IMR-90 (cell line): ENCODE measurements around the gene EEF1E1. TPM values are rescaled to one million over a fixed set of nuclear protein-coding genes. Genes with fewer than 3 reads are reported as not detected.

ENCODE experiments used
- ATAC-seq: fragments of 200-7000 bp; cut with Tn5 transposase; 2 replicates; pipeline ENCODE4 v1.9.1; 2020; ENCODE audit warnings: low read depth, mild to moderate bottlenecking, moderate library complexity
- BruUV-seq: library from RNA; stranded (reverse); fragments of 400-500 nt; replicated peaks from 2 replicates; lab custom pipeline; 2021; lab: Mats Ljungman, UMichigan
- CTCF ChIA-PET: fragments of 300-600 bp; formaldehyde crosslinking; extraction: SDS; loops from one replicate; lab custom pipeline; 2021; ENCODE audit warnings: antibody characterized with exemption; lab: Yijun Ruan, JAX
- POLR2A ChIA-PET: fragments of 300-600 bp; sonication (Branson Sonifier 250); formaldehyde crosslinking; loops from one replicate; lab custom pipeline; 2022; ENCODE audit warnings: antibody characterized with exemption; ENCODE audit not compliant: unreplicated experiment; lab: Charles Lee
- DNase-seq: peaks from one replicate; pipeline ENCODE4 v3.0.0; 2013
- H2AFZ ChIP-seq: replicated peaks from 2 replicates; pipeline ENCODE3; 2013; ENCODE audit warnings: low read length, mild to moderate bottlenecking; ENCODE audit not compliant: poor library complexity
- H2AK5ac ChIP-seq: 2 replicates; pipeline ENCODE4 v1.6.1; 2013; ENCODE audit warnings: low read depth, low read length, inconsistent platforms
- H2AK9ac ChIP-seq: replicated peaks from 2 replicates; pipeline ENCODE3; 2013; ENCODE audit warnings: mild to moderate bottlenecking, low read depth, low read length, moderate library complexity; ENCODE audit not compliant: poor library complexity
- H2BK120ac ChIP-seq: 2 replicates; pipeline ENCODE4 v1.6.1; 2013; ENCODE audit warnings: low read depth, low read length, inconsistent platforms
- H2BK15ac ChIP-seq: 3 replicates; pipeline ENCODE4 v1.6.1; 2013; ENCODE audit warnings: low read depth, low read length, inconsistent platforms
- H2BK20ac ChIP-seq: 2 replicates; pipeline ENCODE4 v1.6.1; 2013; ENCODE audit warnings: low read depth, mild to moderate bottlenecking, inconsistent platforms, low read length, moderate library complexity
- H2BK5ac ChIP-seq: 2 replicates; pipeline ENCODE4 v1.6.1; 2013; ENCODE audit warnings: mild to moderate bottlenecking, low read depth, low read length, inconsistent platforms; ENCODE audit not compliant: poor library complexity, severe bottlenecking
- H3K14ac ChIP-seq: replicated peaks from 2 replicates; pipeline ENCODE4 v1.6.1; 2013; ENCODE audit warnings: low read depth, low read length, inconsistent platforms
- H3K18ac ChIP-seq: 2 replicates; pipeline ENCODE4 v1.6.1; 2013; ENCODE audit warnings: low read depth, low read length, control low read depth
- H3K23ac ChIP-seq: 2 replicates; pipeline ENCODE4 v1.6.1; 2013; ENCODE audit warnings: low read depth, low read length, inconsistent platforms
- H3K27ac ChIP-seq: 2 replicates; pipeline ENCODE4 v1.5.1; 2013; ENCODE audit warnings: mild to moderate bottlenecking, control low read depth, low read length; ENCODE audit not compliant: insufficient read depth
- H3K27me3 ChIP-seq: 2 replicates; pipeline ENCODE4 v1.6.1; 2013; ENCODE audit warnings: low read length; ENCODE audit not compliant: control insufficient read depth, insufficient read depth
- H3K36me3 ChIP-seq: 2 replicates; pipeline ENCODE4 v1.6.1; 2013; ENCODE audit warnings: low read length, mixed read lengths; ENCODE audit not compliant: control insufficient read depth, insufficient read depth
- H3K4ac ChIP-seq: 2 replicates; pipeline ENCODE4 v1.6.1; 2013; ENCODE audit warnings: low read depth, low read length, inconsistent platforms
- H3K4me1 ChIP-seq: 2 replicates; pipeline ENCODE4 v1.6.1; 2013; ENCODE audit warnings: low read length, mixed read lengths; ENCODE audit not compliant: control insufficient read depth, insufficient read depth
- H3K4me2 ChIP-seq: 2 replicates; pipeline ENCODE4 v1.6.1; 2013; ENCODE audit warnings: low read depth, mild to moderate bottlenecking, control low read depth, low read length, moderate library complexity
- H3K4me3 ChIP-seq: 2 replicates; pipeline ENCODE4 v1.5.1; 2013; ENCODE audit warnings: low read depth, mild to moderate bottlenecking, control low read depth, low read length, moderate library complexity; ENCODE audit not compliant: insufficient read depth
- H3K56ac ChIP-seq: 2 replicates; pipeline ENCODE4 v1.6.1; 2013; ENCODE audit warnings: low read length, inconsistent platforms; ENCODE audit not compliant: insufficient read depth; ENCODE audit errors: extremely low read depth
- H3K79me1 ChIP-seq, 2 experiments: 2 replicates each; pipeline ENCODE4 v1.6.1; 2013; ENCODE audit warnings: low read length in 2 of 2, inconsistent platforms in 1 of 2, low read depth in 1 of 2
- H3K9ac ChIP-seq: 2 replicates; pipeline ENCODE4 v1.6.1; 2013; ENCODE audit warnings: low read depth, low read length, control low read depth
- H3K9me1 ChIP-seq: 2 replicates; pipeline ENCODE4 v1.6.1; 2013; ENCODE audit warnings: low read length, inconsistent platforms; ENCODE audit not compliant: insufficient read depth
- H3K9me3 ChIP-seq: 2 replicates; pipeline ENCODE4 v1.6.1; 2013; ENCODE audit warnings: low read length; ENCODE audit not compliant: control insufficient read depth, insufficient read depth
- H4K20me1 ChIP-seq: 2 replicates; pipeline ENCODE4 v1.6.1; 2013; ENCODE audit warnings: low read length, inconsistent platforms; ENCODE audit not compliant: insufficient read depth
- H4K5ac ChIP-seq: 2 replicates; pipeline ENCODE4 v1.6.1; 2013; ENCODE audit warnings: mild to moderate bottlenecking, low read depth, low read length, control low read depth
- H4K8ac ChIP-seq, 2 experiments: 2 replicates each; pipeline ENCODE4 v1.6.1; 2013; ENCODE audit warnings: low read depth in 2 of 2, low read length in 2 of 2, control low read depth in 1 of 2, inconsistent platforms in 1 of 2
- H4K91ac ChIP-seq: 2 replicates; pipeline ENCODE4 v1.6.1; 2013; ENCODE audit warnings: low read depth, low read length, inconsistent platforms; ENCODE audit not compliant: insufficient read depth
- CEBPB ChIP-seq: IDR thresholded peaks from 2 replicates; pipeline ENCODE4 v1.6.1; 2012; ENCODE audit warnings: low read depth, low read length, improper control_type of control experiment
- MAFK ChIP-seq: IDR thresholded peaks from 2 replicates; pipeline ENCODE4 v1.6.1; 2012; ENCODE audit warnings: low read depth, low read length, improper control_type of control experiment
- MXI1 ChIP-seq: IDR thresholded peaks from 2 replicates; pipeline ENCODE4 v1.6.1; 2012; ENCODE audit warnings: low read depth, mild to moderate bottlenecking, low read length, moderate library complexity, borderline replicate concordance
- SMC3 ChIP-seq: fragments of 150-350 bp; IDR thresholded peaks from 2 replicates; pipeline ENCODE4 v1.6.1; 2016; ENCODE audit warnings: low read depth, mild to moderate bottlenecking, antibody characterized with exemption, low read length, moderate library complexity
- USF2 ChIP-seq: fragments of 150-350 bp; IDR thresholded peaks from 2 replicates; pipeline ENCODE4 v1.6.1; 2017; ENCODE audit warnings: mild to moderate bottlenecking, antibody characterized with exemption, low read length, low read depth
- WGBS, 2 experiments: methylation state at CpG; one replicate each; pipeline versions ENCODE4 v1.1.5 to v1.1.7; 2013; ENCODE audit warnings: missing lambda C conversion rate in 2 of 2; ENCODE audit not compliant: insufficient read length in 1 of 2; ENCODE audit errors: extremely low coverage in 2 of 2; 5-methylcytosine and 5-hydroxymethylcytosine counted together
- dilution Hi-C: fragments of 300-500 bp; cut with HindIII; formaldehyde crosslinking; loops from one replicate; pipeline ENCODE4 v1.14.3; 2018; ENCODE audit warnings: low sequenced_read_pairs; ENCODE audit not compliant: unreplicated experiment
- in situ Hi-C: fragments of 300-500 bp; cut with MboI; formaldehyde crosslinking; loops from 3 replicates; pipeline ENCODE4 v1.14.3; 2019; ENCODE audit warnings: low sequenced_read_pairs, inconsistent platforms, mixed read lengths
- intact Hi-C: fragments of 100-400 bp; cut with micrococcal nuclease; formaldehyde crosslinking; loops from 2 replicates; pipeline ENCODE4 v1.10.0; 2022
- polyA plus RNA-seq, 3 experiments: library from polyadenylated mRNA; depleted of rRNA; stranded (reverse); fragments of >200 nt; gene quantifications; 2 replicates each; pipeline ENCODE4 v1.2.3, GENCODE V29; 2012; ENCODE audit warnings: low replicate concordance in 1 of 3
- total RNA-seq: library from RNA; depleted of rRNA; stranded (reverse); fragments of >200 nt; gene quantifications from 2 replicates; pipeline ENCODE4 v1.2.3, GENCODE V29; 2012

EEF1E1 gene
- total and polyA plus RNA-seq, 2 of the 4 experiments (the other 2 are of a cell fraction) = 65.8 to 68.6 TPM

GRCh38 chr6:8073758-8074157 is 28.6 kb downstream of the EEF1E1 start:
- DNase-seq (no peak), ATAC-seq (no peak)
- Histone ChIP-seq H3K4me2 (no peak overlapping the region), H2BK5ac (no peak overlapping the region), H2BK20ac (no peak overlapping the region), H4K20me1 (no peaks in the 10 kb centered on the region), H3K56ac (no peak overlapping the region), H3K14ac (no peak overlapping the region), H4K8ac (no peak overlapping the region), H3K9ac (no peak overlapping the region), H3K27me3 (no peaks in the 10 kb centered on the region), H3K4ac (no peak overlapping the region), H4K5ac (no peak overlapping the region), H2AK5ac (no peak overlapping the region), H3K23ac (no peak overlapping the region), H3K9me3 (no peaks in the 10 kb centered on the region), H3K4me1 (no peaks in the 10 kb centered on the region), H3K27ac (no peak overlapping the region), H3K18ac (no peak overlapping the region), H3K9me1 (no peaks in the 10 kb centered on the region), H3K4me3 (no peak overlapping the region), H4K91ac (no peak overlapping the region), H2BK120ac (no peak overlapping the region), H2AFZ (no peak overlapping the region), H2AK9ac (no peak overlapping the region), H2BK15ac (no peak overlapping the region), H3K79me1 (peaks cover 9 to 11% of the 10 kb centered on the region in 2 experiments; a peak in 3 of 4 replicates), H3K36me3 (no peaks in the 10 kb centered on the region)
- dilution Hi-C loops (no loop called here), intact Hi-C loops (no loop called here), in situ Hi-C loops (loop anchor here (25.0 kb wide), 1 partner anchor 786 kb away; no protein-coding TSS in a partner anchor)
- BruUV-seq = no TSS peak
- ChIA-PET POLR2A (no interaction called here), CTCF (no interaction called here)
- WGBS, 2 experiments = no CpG with 5 or more reads among the region's 3 CpGs
- no peak for TF ChIP-seq USF2
- no peak for TF ChIP-seq CEBPB
- no peak for TF ChIP-seq MAFK
- no peak for TF ChIP-seq MXI1
- no peak for TF ChIP-seq SMC3
